ENCODE data around the gene NLRX1.

GRCh38 chr11:119189393-119189792 lies 20.9 kb downstream of the NLRX1 start:
- no peak for TF ChIP-seq CTCF (conservative IDR thresholded peaks at IDR 0.05 in 1 of 2, IDR thresholded peaks at IDR 0.05 in 1 of 2; ENCODE audit: low read depth in 1 of 2, low read length in 2 of 2)
- no peak for TF ChIP-seq EZH2 (IDR thresholded peaks at IDR 0.05; ENCODE audit: low read length, missing control alignments)
